ENCODE results near the gene PLA2G7. TPM values are rescaled to one million over a fixed set of nuclear protein-coding genes. Genes with fewer than 3 reads are reported as not detected.

PLA2G7 gene
- total and polyA plus RNA-seq, 2 donors (not counting 3 experiments of a cell fraction or from before 2014, with no cell fraction given) = not detected

- peak; percentile 10 for DNase-seq (ENCODE audit: low read depth, low spot score)
- H3K36me3 ChIP-seq (ENCODE audit: control insufficient read depth in 2 of 2, extremely low read depth in 1 of 2, insufficient read depth in 2 of 2, low read length in 2 of 2) = no peaks in the 10 kb centered on the region
- ChIA-PET POLR2A (no interaction called here), CTCF (no interaction called here)
- TF ChIP-seq MAX (IDR thresholded peaks at IDR 0.05; ENCODE audit: insufficient read depth, insufficient read length) (no peak), CTCF (IDR thresholded peaks at IDR 0.05; ENCODE audit: extremely low read depth in 1 of 2, insufficient read depth in 1 of 2, low read depth in 1 of 2, low read length in 2 of 2) (peak in 1 of 2 donors; percentile 5)
- no peak overlapping the region for H2AFZ ChIP-seq (ENCODE audit: low read depth, low read length)
- intact Hi-C loops (cut with micrococcal nuclease) = no loop called here
- no peak overlapping the region for H3K4me3 ChIP-seq (replicated peaks in 1 of 3; ENCODE audit: insufficient read depth in 1 of 3, low read depth in 1 of 3, low read length in 3 of 3)
- no peaks in the 10 kb centered on the region for H3K4me1 ChIP-seq (ENCODE audit: control insufficient read depth, extremely low read depth, insufficient read depth, low read length)
- FAIRE-seq = no peak
- H3K27me3 ChIP-seq (ENCODE audit: control insufficient read depth in 2 of 2, insufficient read depth in 2 of 2, low read length in 2 of 2) = peaks cover 0 to 10% of the 10 kb centered on the region in 2 experiments
- no peaks in the 10 kb centered on the region for H4K20me1 ChIP-seq (replicated peaks; ENCODE audit: control insufficient read depth, extremely low read depth, insufficient read depth, low read length)
- no peaks in the 10 kb centered on the region for H3K9me3 ChIP-seq (replicated peaks; ENCODE audit: control insufficient read depth, insufficient read depth, low read length)
- dilution Hi-C loops (cut with MboI; ENCODE audit: extremely low pct_ligation_motif_present, low sequenced_read_pairs) = no loop called here
- no peak overlapping the region for H3K9ac ChIP-seq (replicated peaks; ENCODE audit: extremely low read depth, insufficient read depth, low read length)
- no peaks in the 10 kb centered on the region for H3K79me2 ChIP-seq (ENCODE audit: control insufficient read depth, insufficient read depth, low read length)
- BruUV-seq (replicated peaks) = no TSS peak
- H3K27ac ChIP-seq (ENCODE audit: insufficient read depth, low read depth, low read length) = no peak overlapping the region
- no peak overlapping the region for H3K4me2 ChIP-seq (ENCODE audit: insufficient read depth, low read length)
- no peaks in the 10 kb centered on the region for H3K9me1 ChIP-seq (replicated peaks; ENCODE audit: control insufficient read depth, extremely low read depth, insufficient read depth, low read length)
These were observed 30.6 kb downstream of the PLA2G7 start for GRCh38 chr6:46704562-46704961.

- Histone ChIP-seq H3K27ac (ENCODE audit: insufficient read depth, low read depth, low read length) (no peak overlapping the region), H3K4me1 (ENCODE audit: control insufficient read depth, extremely low read depth, insufficient read depth, low read length) (no peaks in the 10 kb centered on the region), H3K9ac (replicated peaks; ENCODE audit: extremely low read depth, insufficient read depth, low read length) (no peak overlapping the region), H3K79me2 (ENCODE audit: control insufficient read depth, insufficient read depth, low read length) (no peaks in the 10 kb centered on the region), H2AFZ (ENCODE audit: low read depth, low read length) (no peak overlapping the region), H4K20me1 (replicated peaks; ENCODE audit: control insufficient read depth, extremely low read depth, insufficient read depth, low read length) (no peaks in the 10 kb centered on the region), H3K4me3 (replicated peaks in 1 of 3; ENCODE audit: insufficient read depth in 1 of 3, low read depth in 1 of 3, low read length in 3 of 3) (no peak overlapping the region), H3K9me3 (replicated peaks; ENCODE audit: control insufficient read depth, insufficient read depth, low read length) (no peaks in the 10 kb centered on the region), H3K4me2 (ENCODE audit: insufficient read depth, low read length) (no peak overlapping the region), H3K36me3 (ENCODE audit: control insufficient read depth in 2 of 2, extremely low read depth in 1 of 2, insufficient read depth in 2 of 2, low read length in 2 of 2) (no peaks in the 10 kb centered on the region), H3K9me1 (replicated peaks; ENCODE audit: control insufficient read depth, extremely low read depth, insufficient read depth, low read length) (no peaks in the 10 kb centered on the region), H3K27me3 (ENCODE audit: control insufficient read depth in 2 of 2, insufficient read depth in 2 of 2, low read length in 2 of 2) (peaks cover 0 to 6% of the 10 kb centered on the region in 2 experiments)
- intact Hi-C loops (cut with micrococcal nuclease) (no loop called here), dilution Hi-C loops (cut with MboI; ENCODE audit: extremely low pct_ligation_motif_present, low sequenced_read_pairs) (no loop called here)
- ChIA-PET CTCF (no interaction called here), POLR2A (no interaction called here)
- FAIRE-seq (no peak), DNase-seq (ENCODE audit: low read depth, low spot score) (no peak)
- TF ChIP-seq POLR2AphosphoS5 (IDR thresholded peaks at IDR 0.05; ENCODE audit: insufficient read depth, low read depth, low read length) (no peak), EZH2 (IDR thresholded peaks at IDR 0.05; ENCODE audit: borderline replicate concordance, low read depth, low read length, severe bottlenecking) (no peak), CTCF (IDR thresholded peaks at IDR 0.05; ENCODE audit: extremely low read depth in 1 of 2, insufficient read depth in 1 of 2, low read depth in 1 of 2, low read length in 2 of 2) (no peak), JUN (IDR thresholded peaks at IDR 0.05; ENCODE audit: borderline replicate concordance, insufficient read depth, insufficient read length, low read depth) (no peak), GATA2 (IDR thresholded peaks at IDR 0.05; ENCODE audit: insufficient read depth, insufficient read length, low read depth, low read length) (no peak), MYC (IDR thresholded peaks at IDR 0.05; ENCODE audit: low read depth, low read length) (no peak), FOS (IDR thresholded peaks at IDR 0.05; ENCODE audit: borderline replicate concordance, insufficient read depth, low read length) (no peak), POLR2A (IDR thresholded peaks at IDR 0.05; ENCODE audit: low read depth, low read length) (no peak), MAX (IDR thresholded peaks at IDR 0.05; ENCODE audit: insufficient read depth, insufficient read length) (no peak)
- no TSS peak for BruUV-seq (replicated peaks)
These were observed 35.2 kb downstream of the PLA2G7 start for GRCh38 chr6:46699970-46700369.

Measured in endothelial cell of umbilical vein (primary cell).